Stimulated activated CD4-positive, alpha-beta T cell treated with anti-CD3 and anti-CD28 coated beads, TNF-alpha, amount 100 ng/mL, for 1 hour (primary cell): ENCODE measurements around the gene MAFF.
"Not testable (repeated sequence)": the region's sequence is repeated elsewhere in the genome, so short reads cannot be mapped to it uniquely, and the experiment has no call there.

Experiments
- DNase-seq, 3 donors: peaks; one replicate each; pipeline ENCODE4 v3.0.0-alpha.2; 2020; ENCODE audit warnings: low read depth in 3 of 3, low spot score in 1 of 3

The MAFF gene

GRCh38 chr22:38177571-38177925 lies 24.2 kb upstream of the MAFF start:
- DNase-seq, result not testable (repeated sequence)

DNA sequence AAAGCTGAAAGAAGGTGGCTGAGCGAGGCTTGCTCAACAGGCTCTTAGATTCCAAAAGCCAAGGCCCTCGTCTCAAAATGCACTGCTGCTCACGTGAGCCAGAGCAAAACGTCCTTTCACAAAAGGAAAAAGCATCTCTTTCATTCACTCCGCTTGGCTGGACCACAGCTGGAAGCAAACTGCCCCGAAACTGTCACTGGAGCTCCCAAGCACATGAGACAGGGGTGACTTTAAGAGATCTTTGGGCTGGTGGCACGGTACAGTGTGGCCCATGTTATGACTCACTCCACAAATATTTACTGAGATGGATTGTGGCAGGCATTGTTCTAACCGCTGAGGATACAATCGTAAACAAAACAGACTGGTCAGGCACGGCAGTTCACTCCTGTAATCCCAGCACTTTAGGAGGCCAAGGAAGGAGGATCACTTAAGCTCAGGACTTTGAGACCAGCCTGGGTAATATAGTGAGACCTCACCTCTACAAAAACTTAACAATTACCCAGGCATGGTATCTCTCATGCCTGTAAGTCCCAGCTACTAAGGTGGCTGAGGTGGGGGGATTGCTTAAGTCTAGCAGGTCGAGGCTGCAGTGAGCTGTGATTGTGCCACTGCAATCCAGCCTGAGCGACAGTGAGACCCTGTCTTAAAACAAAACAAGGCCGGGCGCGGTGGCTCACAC lies 23.7 kb upstream of the MAFF start:
- no peak for DNase-seq

- not testable (repeated sequence) for DNase-seq
Measured at GRCh38 chr22:38178605-38178937, 23.2 kb upstream of the MAFF start.

DNA sequence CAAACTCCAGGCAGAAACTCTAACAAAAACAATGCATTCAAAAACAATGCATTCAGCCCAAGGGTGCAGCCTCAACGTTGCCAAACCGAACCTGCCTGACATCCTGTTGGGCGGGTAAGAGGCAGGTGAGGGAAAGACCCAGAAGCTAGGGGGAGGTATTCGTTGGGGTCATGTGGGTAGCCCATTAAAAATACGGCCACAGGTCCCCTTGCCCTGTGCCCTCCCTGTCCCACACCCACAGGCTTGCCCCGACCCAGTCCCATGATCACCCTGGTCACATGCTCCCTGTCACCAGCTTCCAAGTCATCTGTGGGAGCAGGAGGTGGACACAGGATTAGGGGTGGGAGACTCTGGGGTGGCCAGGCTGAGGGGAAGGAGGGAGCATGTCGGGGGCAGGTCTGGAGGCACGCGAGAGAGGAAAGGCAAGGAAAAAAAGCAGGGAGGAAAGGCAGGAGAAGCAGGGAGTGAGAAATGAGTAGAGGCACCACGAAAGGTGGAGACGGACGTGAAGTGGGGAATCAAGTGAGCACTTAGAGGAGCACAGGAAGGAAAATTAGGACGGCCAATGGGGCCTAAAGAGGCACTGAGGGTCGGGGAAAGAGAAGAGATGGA lies 20.8 kb upstream of the MAFF start:
- DNase-seq, result no peak

DNA sequence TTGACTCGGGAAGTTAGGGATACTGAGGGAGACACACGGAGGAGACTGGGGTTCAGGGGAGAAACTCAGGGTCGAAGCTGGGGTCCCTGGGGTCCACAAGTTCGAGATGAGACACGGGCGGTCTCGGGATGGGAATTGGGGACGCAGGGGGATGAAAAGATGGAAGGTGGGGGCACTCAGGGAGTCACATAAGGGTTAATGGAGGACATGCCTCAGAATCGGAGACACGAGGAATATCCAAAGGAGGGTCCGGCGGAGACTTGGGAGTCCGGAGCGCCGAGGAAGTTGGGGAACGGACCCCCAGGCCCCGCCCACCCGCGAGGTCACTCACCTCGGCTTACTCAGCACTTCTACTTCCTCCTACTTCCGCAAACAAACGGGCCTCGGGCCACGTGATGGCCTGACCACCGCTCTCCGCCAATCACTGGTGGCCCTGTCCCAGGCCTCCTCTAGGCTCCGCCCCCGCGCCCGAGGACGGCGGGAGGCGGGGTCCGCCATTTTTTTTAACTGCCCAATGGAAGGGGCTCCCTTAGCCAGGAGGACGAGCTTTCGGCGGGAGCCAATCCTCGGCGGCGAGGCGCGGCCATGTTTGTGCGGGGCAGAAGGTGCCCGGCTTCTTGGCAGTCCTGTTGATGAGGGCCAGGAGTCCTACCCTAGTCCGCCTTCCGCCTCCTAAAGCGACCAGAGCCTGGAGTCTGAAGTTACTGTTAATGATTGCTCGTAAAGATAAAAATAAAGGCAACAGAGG lies 20.2 kb upstream of the MAFF start, which contains the start of gene PLA2G6:
PLA2G6 (minus strand) TSS at position 378 of the 748 bp plus-strand sequence. CDS start 12,404 bp downstream, outside the sequence.
- DNase-seq, result peak; percentile 87 to 95 (median 91)

GRCh38 chr22:38184788-38185187 lies 17.0 kb upstream of the MAFF start:
- no peak for DNase-seq

- no peak for DNase-seq
Measured at GRCh38 chr22:38186429-38186828, 15.4 kb upstream of the MAFF start.

DNA sequence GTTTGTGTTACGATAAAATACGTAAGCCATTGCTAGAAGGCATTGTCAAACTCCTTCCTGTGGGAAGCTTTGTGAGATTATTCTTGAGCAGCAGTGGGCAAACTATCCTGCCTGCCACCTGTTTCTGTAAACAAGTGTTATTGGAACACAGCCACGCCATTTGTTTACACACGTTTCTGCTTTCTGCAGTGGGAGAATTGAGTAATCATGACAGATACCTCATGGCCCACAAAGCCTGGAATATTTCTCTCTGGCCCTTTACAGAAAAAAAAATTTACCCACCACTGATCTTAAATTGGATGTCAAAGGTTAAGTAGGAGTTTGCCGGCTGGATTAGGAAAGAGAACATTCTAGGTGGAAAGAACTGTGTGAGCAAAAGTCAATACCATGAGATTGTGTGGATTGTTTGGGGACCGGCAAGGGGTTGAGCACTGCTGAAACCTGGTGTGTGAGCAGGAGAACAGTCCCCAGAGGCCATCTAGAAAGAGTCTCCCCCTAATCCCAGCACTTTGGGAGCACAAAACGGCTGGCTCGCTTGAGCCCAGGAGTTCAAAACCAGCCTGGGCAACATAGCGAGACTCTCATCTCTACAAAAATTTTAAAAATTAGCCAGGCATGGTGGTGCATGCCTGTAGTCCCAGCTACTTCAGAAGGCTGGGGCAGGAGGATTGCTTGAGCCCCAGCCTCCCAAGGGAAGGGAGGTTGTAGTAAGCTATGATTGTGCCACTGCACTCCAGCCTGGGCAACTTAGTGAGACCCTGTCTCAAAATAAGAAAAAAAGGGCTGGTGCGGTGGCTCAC lies 14.2 kb upstream of the MAFF start:
- no peak for DNase-seq

GRCh38 chr22:38189104-38189503 lies 12.7 kb upstream of the MAFF start:
- no peak for DNase-seq

DNA sequence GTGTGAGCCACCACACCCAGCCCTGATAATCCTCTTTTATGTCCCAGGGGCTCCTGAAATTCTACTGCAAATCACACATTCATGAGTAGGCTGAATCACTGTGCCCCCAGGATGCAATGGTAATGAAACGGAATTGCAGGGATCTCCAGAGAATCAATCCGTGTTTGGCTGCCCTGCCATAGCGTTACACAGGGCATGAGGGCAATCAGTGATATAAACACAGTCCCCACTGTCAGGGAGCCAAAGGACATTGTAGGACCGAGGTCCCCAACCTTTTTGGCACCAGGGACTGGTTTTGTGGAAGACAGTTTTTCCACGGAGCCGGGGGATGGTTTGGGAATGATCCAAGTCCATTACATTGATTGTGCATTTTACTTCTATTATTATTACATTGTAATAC lies 11.2 kb upstream of the MAFF start:
- no peak for DNase-seq

- no peak for DNase-seq
Measured at GRCh38 chr22:38191055-38191454, 10.7 kb upstream of the MAFF start.

DNA sequence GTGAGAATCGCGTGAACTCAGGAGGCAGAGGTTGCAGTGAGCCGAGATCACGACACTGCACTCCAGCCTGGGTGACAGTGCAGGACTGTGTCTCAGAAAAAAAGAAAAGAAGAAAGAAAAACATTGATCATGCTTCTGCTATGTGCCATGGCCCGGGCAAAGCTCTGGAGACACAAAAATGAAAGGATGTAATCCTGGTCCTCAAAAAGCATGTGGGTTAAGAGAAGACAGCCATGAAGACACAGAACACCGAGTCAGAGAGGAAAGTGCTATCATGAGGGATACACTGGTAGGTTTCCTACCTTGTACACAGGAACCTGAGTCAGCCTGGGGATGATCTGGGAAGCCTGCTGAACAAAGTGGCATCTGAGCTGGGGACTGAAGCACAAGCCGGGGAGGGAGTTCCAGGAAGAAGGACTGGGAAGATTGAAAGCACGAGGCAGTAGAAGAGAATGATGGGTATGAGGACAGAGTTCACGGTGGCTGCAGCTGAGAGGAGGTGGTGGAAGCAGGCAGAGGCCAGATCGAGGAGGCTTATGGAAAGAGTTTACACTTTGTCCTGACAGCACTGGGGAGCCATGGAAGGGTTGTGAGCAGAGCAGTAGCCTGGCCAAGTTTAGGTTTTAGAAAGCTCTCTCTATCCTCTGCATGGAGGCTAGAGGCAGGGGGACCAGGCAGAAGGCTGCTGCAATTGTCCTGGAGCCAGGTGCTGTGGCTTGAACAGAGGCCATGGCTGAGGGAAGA lies 9.9 kb upstream of the MAFF start:
- no peak for DNase-seq

- DNase-seq, result no peak
Measured at GRCh38 chr22:38192475-38192863, 9.3 kb upstream of the MAFF start.

- DNase-seq, result no peak
Measured at GRCh38 chr22:38193580-38193979, 8.2 kb upstream of the MAFF start.

DNA sequence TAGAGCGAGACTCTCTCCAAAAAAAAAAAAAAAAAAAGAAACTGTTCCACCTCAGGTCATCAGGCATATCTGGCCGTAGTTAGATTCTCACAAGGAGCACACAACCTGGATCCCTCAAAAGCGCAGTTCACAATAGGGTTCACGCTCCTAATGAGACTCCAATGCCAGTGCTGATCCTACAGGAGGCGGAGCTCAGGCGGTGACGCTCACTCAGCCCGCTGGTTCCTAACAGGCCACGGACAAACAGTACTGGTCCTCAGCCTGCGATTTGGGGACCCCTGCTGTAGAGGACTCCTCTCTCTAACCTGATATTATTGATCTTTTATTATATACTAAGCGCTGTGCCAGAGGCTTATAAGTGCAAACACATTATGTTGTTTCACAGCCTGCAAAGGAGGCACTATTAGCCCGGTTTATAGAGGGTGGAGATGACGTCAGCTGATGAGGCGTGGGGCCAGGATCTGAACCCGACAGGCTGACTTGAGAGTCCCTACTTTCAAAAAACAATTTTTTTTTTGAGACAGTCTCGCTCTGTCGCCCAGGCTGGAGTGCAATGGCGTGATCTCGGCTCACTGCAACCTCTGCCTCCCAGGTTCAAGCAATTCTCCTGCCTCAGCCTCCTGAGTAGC lies 4.9 kb upstream of the MAFF start:
- DNase-seq, result no peak

DNA sequence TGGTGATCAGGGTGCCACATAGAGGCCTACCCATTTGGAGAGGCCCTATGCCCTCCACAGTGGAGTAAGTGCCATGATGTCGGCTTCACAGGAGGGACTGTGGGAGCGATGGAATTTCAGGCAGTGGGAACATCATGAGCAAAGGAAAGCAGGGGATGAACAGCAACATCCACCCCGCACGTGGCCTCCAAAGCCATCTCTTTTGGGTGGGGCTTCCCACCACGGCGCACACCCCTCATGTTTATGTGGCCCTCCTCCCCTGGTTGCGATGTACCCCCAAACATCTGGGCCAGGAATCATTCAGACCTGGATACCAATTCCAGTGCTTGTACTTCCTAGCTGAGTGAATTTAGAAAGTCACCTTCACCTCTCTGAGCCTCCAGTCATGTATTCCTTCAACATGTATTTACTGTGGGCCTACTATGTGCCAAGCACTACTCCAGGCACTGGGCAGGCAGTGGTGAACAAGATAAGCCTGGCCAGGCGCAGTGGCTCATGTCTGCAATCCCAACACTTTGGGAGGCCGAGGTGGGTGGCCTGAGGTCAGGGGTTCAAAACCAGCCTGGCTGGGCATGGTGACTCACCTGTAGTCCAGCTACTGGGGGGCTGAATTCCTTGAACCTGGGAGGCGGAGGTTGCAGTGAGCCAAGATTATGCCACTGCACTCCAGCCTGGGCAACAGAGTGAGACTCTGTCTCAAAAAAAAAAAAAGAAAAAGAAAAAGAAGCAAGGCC lies 1.8 kb upstream of the MAFF start:
- no peak for DNase-seq

DNA sequence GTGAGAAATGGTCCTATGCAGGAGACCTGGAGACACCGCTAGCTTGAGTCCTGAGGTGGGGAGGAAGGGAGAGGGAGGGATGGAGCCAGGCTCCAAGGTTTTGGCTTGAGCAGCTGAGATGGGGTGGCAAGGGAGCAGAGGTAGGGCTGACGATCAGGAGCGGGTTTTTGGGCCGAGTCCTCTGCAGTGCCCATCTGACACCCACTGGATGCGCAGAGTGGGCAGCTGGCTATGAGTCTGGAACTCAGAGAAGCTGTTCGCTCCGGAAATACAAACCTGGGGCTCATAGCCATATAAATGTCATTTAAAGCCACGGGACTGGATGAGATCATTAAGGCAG lies 453 bp upstream of the MAFF start:
- no peak for DNase-seq

DNA sequence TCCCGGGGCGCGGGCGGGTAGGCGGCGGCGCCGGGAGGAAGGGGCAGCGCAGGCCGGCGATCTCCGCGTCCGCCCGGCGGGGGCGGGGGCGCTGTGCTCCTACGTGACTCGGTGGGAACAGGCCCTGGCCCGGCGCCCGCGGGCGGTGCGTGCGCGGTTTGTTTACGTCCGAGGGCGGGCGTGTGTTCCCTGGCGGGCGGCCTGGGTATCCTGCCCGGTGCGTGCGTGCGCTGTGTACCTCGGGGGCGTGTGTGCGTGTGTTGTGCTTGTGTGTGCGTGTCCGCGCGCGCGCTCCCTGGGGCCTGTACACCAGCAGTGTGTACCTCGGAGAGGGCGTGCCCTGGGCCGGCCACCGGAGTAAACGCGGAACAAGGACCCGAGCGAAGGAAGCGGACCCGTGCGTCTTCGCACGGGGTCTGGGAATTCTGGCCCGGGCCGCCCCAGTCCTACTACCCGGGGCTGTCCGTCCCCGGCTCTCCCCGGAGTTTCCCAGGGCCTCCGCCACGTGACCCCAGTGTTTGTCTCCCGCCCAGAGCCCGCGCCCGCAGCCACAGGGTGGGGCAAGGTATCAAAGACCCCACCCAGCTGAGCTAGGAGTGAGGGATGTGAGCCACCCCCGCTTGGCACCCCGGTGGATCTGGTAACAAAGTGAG lies 769 bp downstream of the MAFF start:
- DNase-seq, result peak in 1 of 3 donors; percentile 34

GRCh38 chr22:38203090-38203810 lies 1.5 kb downstream of the MAFF start:
- DNase-seq, result no peak
